Neural cell (in vitro differentiated cells): ENCODE measurements around the gene FAM229A. TPM values are rescaled to one million over a fixed set of nuclear protein-coding genes. Genes with fewer than 3 reads are reported as not detected.

Source experiments
- H2AFZ ChIP-seq: fragments of 200-600, 300-800 bp; sonication (generic), shearing (Covaris generic); 2 replicates; pipeline ENCODE4 v1.6.0; 2014; ENCODE audit warnings: low read depth, mild to moderate bottlenecking, antibody characterized with exemption, low read length, moderate library complexity
- H3F3A ChIP-seq: fragments of 200-600 bp; shearing (Covaris generic); 2 replicates; pipeline ENCODE4 v1.6.1; 2016; ENCODE audit warnings: mild to moderate bottlenecking, moderate library complexity, mixed read lengths, antibody characterized with exemption, low read length; ENCODE audit not compliant: insufficient read depth, poor library complexity, severe bottlenecking
- H3K27ac ChIP-seq: fragments of 200-600, 300-800 bp; sonication (generic), shearing (Covaris generic); 2 replicates; pipeline ENCODE4 v1.5.1; 2014; ENCODE audit warnings: mild to moderate bottlenecking, low read length, moderate library complexity
- H3K27me3 ChIP-seq: fragments of 300-800, 200-600 bp; sonication (generic), shearing (Covaris generic); 2 replicates; pipeline ENCODE4 v1.6.0; 2014; ENCODE audit warnings: mild to moderate bottlenecking, low read depth, low read length, moderate library complexity; ENCODE audit not compliant: insufficient read depth
- H3K36me3 ChIP-seq: fragments of 300-800, 200-600 bp; sonication (generic), shearing (Covaris generic); 2 replicates; pipeline ENCODE4 v1.5.1; 2014; ENCODE audit warnings: mild to moderate bottlenecking, antibody characterized with exemption, low read length, moderate library complexity; ENCODE audit not compliant: insufficient read depth
- H3K4me2 ChIP-seq: fragments of 300-800, 200-600 bp; sonication (generic), shearing (Covaris generic); 2 replicates; pipeline ENCODE4 v1.6.0; 2014; ENCODE audit warnings: mild to moderate bottlenecking, low read length
- H3K4me3 ChIP-seq: fragments of 300-800, 200-600 bp; sonication (generic), shearing (Covaris generic); 2 replicates; pipeline ENCODE4 v1.5.1; 2014; ENCODE audit warnings: mild to moderate bottlenecking, low read length, moderate library complexity
- H3K79me2 ChIP-seq: fragments of 200-600 bp; shearing (Covaris generic); replicated peaks from 2 replicates; pipeline ENCODE4 v1.6.0; 2014; ENCODE audit warnings: mild to moderate bottlenecking, low read length, moderate library complexity; ENCODE audit not compliant: insufficient read depth
- H3K9ac ChIP-seq: fragments of 300-800, 200-600 bp; sonication (generic), shearing (Covaris generic); 2 replicates; pipeline ENCODE4 v1.6.1; 2016; ENCODE audit warnings: mild to moderate bottlenecking, low read length, mixed read lengths
- H3K9me2 ChIP-seq: fragments of 200-600 bp; shearing (Covaris generic); 2 replicates; pipeline ENCODE4 v1.6.1; 2016; ENCODE audit warnings: mild to moderate bottlenecking, low read length, mixed read lengths; ENCODE audit not compliant: insufficient read depth
- H3K9me3 ChIP-seq: fragments of 200-600, 300-800 bp; sonication (generic), shearing (Covaris generic); 2 replicates; pipeline ENCODE4 v1.6.1; 2016; ENCODE audit warnings: mild to moderate bottlenecking, mixed run types, low read length, moderate library complexity, mixed read lengths
- H4K20me1 ChIP-seq: fragments of 200-600 bp; shearing (Covaris generic); 2 replicates; pipeline ENCODE4 v1.6.1; 2016; ENCODE audit warnings: mild to moderate bottlenecking, mixed run types; ENCODE audit not compliant: insufficient read depth
- CTCF ChIP-seq: fragments of 450-650 bp; IDR thresholded peaks from 2 replicates; pipeline ENCODE4 v1.5.1; 2014; ENCODE audit warnings: antibody characterized with exemption, mild to moderate bottlenecking, moderate library complexity; ENCODE audit not compliant: poor library complexity, severe bottlenecking
- EP300 ChIP-seq: fragments of 450-650 bp; conservative IDR thresholded peaks from 2 replicates; pipeline ENCODE4 v1.6.1; 2014; ENCODE audit warnings: antibody characterized with exemption, mild to moderate bottlenecking, moderate library complexity; ENCODE audit not compliant: poor library complexity, severe bottlenecking
- EZH2 ChIP-seq: fragments of 200-600, 300-800 bp; shearing (Covaris generic), sonication (generic); IDR thresholded peaks from 2 replicates; pipeline ENCODE4 v1.6.1; 2014; ENCODE audit warnings: antibody characterized with exemption, low read length, borderline replicate concordance, mild to moderate bottlenecking; ENCODE audit not compliant: insufficient read depth, poor library complexity, severe bottlenecking
- MXI1 ChIP-seq: fragments of 450-650 bp; conservative IDR thresholded peaks from 2 replicates; pipeline ENCODE4 v1.6.1; 2014; ENCODE audit warnings: antibody characterized with exemption, mild to moderate bottlenecking; ENCODE audit not compliant: poor library complexity, severe bottlenecking
- POLR2AphosphoS5 ChIP-seq: IDR thresholded peaks from 2 replicates; pipeline ENCODE4 v1.6.1; 2012
- RAD21 ChIP-seq: fragments of 450-650 bp; conservative IDR thresholded peaks from 2 replicates; pipeline ENCODE4 v1.6.1; 2014; ENCODE audit warnings: antibody characterized with exemption, mild to moderate bottlenecking, moderate library complexity
- REST ChIP-seq: IDR thresholded peaks from 2 replicates; pipeline ENCODE4 v1.6.1; 2012; ENCODE audit warnings: borderline replicate concordance
- SMC3 ChIP-seq: fragments of 450-650 bp; conservative IDR thresholded peaks from 2 replicates; pipeline ENCODE4 v1.6.1; 2014; ENCODE audit warnings: antibody characterized with exemption, mild to moderate bottlenecking, moderate library complexity; ENCODE audit not compliant: poor library complexity
- TAF1 ChIP-seq: IDR thresholded peaks from 2 replicates; pipeline ENCODE4 v1.6.1; 2012; ENCODE audit warnings: low read depth
- polyA plus RNA-seq: library from polyadenylated mRNA; depleted of rRNA; stranded (reverse); fragments of >200 nt; gene quantifications from 2 replicates; pipeline ENCODE4 v1.2.3, GENCODE V29; 2014

The FAM229A gene
- polyA plus RNA-seq, 1 donor from 2014 or later = 6.1 TPM

GRCh38 chr1:32357614-32358013 is 4.7 kb downstream of the FAM229A start:
- Histone ChIP-seq H3K4me3 (peak overlapping the region; percentile 48), H3K27ac (peak overlapping the region; percentile 49), H3K4me2 (peak overlapping the region; percentile 12)

GRCh38 chr1:32356478-32356877 is 5.8 kb downstream of the FAM229A start:
- H3K9ac ChIP-seq = no peak overlapping the region
- H3K27ac ChIP-seq = no peak overlapping the region
- no peak overlapping the region for H3K4me3 ChIP-seq
- no peaks in the 10 kb centered on the region for H4K20me1 ChIP-seq
- H3K27me3 ChIP-seq = no peaks in the 10 kb centered on the region
- H3K9me3 ChIP-seq = no peaks in the 10 kb centered on the region
- no peaks in the 10 kb centered on the region for H3K9me2 ChIP-seq
- H3K36me3 ChIP-seq = no peaks in the 10 kb centered on the region
- no peak overlapping the region for H3K4me2 ChIP-seq
- H3K79me2 ChIP-seq = no peaks in the 10 kb centered on the region
- no peaks in the 10 kb centered on the region for H3F3A ChIP-seq
- no peak overlapping the region for H2AFZ ChIP-seq
- TF ChIP-seq REST (no peak), POLR2AphosphoS5 (no peak), TAF1 (no peak), MXI1 (no peak), SMC3 (no peak), EP300 (no peak), EZH2 (no peak)

More at GRCh38 chr1:32357614-32358013, 4.7 kb downstream of the FAM229A start:
- Histone ChIP-seq H3K79me2 (no peaks in the 10 kb centered on the region), H2AFZ (no peak overlapping the region), H3F3A (no peaks in the 10 kb centered on the region), H3K27me3 (no peaks in the 10 kb centered on the region), H3K9me3 (no peaks in the 10 kb centered on the region), H3K9ac (peak overlapping the region; percentile 21), H4K20me1 (no peaks in the 10 kb centered on the region), H3K36me3 (no peaks in the 10 kb centered on the region), H3K9me2 (no peaks in the 10 kb centered on the region)
- TF ChIP-seq TAF1 (no peak), MXI1 (no peak), EZH2 (no peak), SMC3 (no peak), CTCF (no peak), RAD21 (no peak), EP300 (no peak), REST (no peak), POLR2AphosphoS5 (no peak)
